Measurements from ENCODE around the gene TGOLN2. TPM values are rescaled to one million over a fixed set of nuclear protein-coding genes. Genes with fewer than 3 reads are reported as not detected.

TGOLN2 gene
- 28.9 and 31.1 TPM in 2 replicates for total RNA-seq

GRCh38 chr2:85327822-85328617 is at the start of gene TGOLN2:
TGOLN2 (minus strand) TSS chr2:85327989; CDS start chr2:85327962, 27 bp downstream.

GRCh38 chr2:85354286-85355072 is 26.7 kb upstream of the TGOLN2 start, which contains the start of the genes ELMOD3 and RETSAT:
ELMOD3 (plus strand) TSS chr2:85354769; CDS start chr2:85357199, 2,430 bp downstream.
RETSAT (minus strand) TSS chr2:85354528; CDS start chr2:85354507, 21 bp downstream.

Other genes starting within 250 kb of the TGOLN2 start
- 1.4 and 2.0 TPM in 2 replicates for gene TCF7L1, start 194.6 kb downstream of the TGOLN2 start, total RNA-seq
- gene RETSAT, start 26.5 kb upstream of the TGOLN2 start, total RNA-seq: 47.9 and 54.3 TPM in 2 replicates
- gene ELMOD3, start 26.8 kb upstream of the TGOLN2 start, total RNA-seq: 10.7 and 16.7 TPM in 2 replicates
- 287 and 398 TPM in 2 replicates for gene CAPG, start 82.4 kb upstream of the TGOLN2 start, total RNA-seq
- gene SH2D6, start 90.7 kb upstream of the TGOLN2 start, total RNA-seq: 0.23 TPM in 1 of 2 replicates, not detected in the other
- gene MAT2A, start 211.2 kb upstream of the TGOLN2 start, total RNA-seq: 69.0 and 72.9 TPM in 2 replicates
- 34.0 and 34.6 TPM in 2 replicates for gene GGCX, start 233.5 kb upstream of the TGOLN2 start, total RNA-seq
- gene VAMP8, start 249.6 kb upstream of the TGOLN2 start, total RNA-seq: 99.9 and 101 TPM in 2 replicates

All from hair follicular keratinocyte (primary cell).